OCI-LY7 (cell line): Measurements from ENCODE around the gene MIB2. TPM values are rescaled to one million over a fixed set of nuclear protein-coding genes. Genes with fewer than 3 reads are reported as not detected.

Source experiments
- BruUV-seq: library from RNA; stranded (reverse); fragments of 400-500 nt; replicated peaks from 2 replicates; lab custom pipeline; 2021; lab: Mats Ljungman, UMichigan
- CTCF ChIA-PET: fragments of 300-600 bp; sonication (Branson Sonifier 250); formaldehyde crosslinking; loops from one replicate; lab custom pipeline; 2022; ENCODE audit warnings: antibody characterized with exemption; ENCODE audit not compliant: unreplicated experiment; lab: Charles Lee
- POLR2A ChIA-PET: fragments of 300-600 bp; sonication (Branson Sonifier 250); formaldehyde crosslinking; loops from one replicate; lab custom pipeline; 2022; ENCODE audit warnings: antibody characterized with exemption; lab: Charles Lee
- DNase-seq: peaks from one replicate; pipeline ENCODE4 v3.0.0-alpha.2; 2015; ENCODE audit warnings: low spot score
- H2AFZ ChIP-seq: fragments of 200-600 bp; sonication (generic), shearing (Covaris generic); 2 replicates; pipeline ENCODE4 v1.6.1; 2014; ENCODE audit warnings: mild to moderate bottlenecking, antibody characterized with exemption, low read length, moderate library complexity
- H3K27ac ChIP-seq: fragments of 200-600 bp; sonication (generic); 2 replicates; pipeline ENCODE4 v1.5.1; 2014; ENCODE audit warnings: mixed run types, low read depth, mild to moderate bottlenecking, moderate library complexity, low read length, inconsistent platforms; ENCODE audit not compliant: poor library complexity, severe bottlenecking
- H3K36me3 ChIP-seq: fragments of 200-600 bp; sonication (generic); 2 replicates; pipeline ENCODE4 v1.6.1; 2014; ENCODE audit warnings: mild to moderate bottlenecking, antibody characterized with exemption, low read length, moderate library complexity, mixed read lengths; ENCODE audit not compliant: insufficient read depth
- H3K4me1 ChIP-seq: fragments of 200-600 bp; sonication (generic); 2 replicates; pipeline ENCODE4 v1.5.1; 2014; ENCODE audit warnings: mild to moderate bottlenecking, low read length; ENCODE audit not compliant: insufficient read depth, poor library complexity, severe bottlenecking
- H3K4me2 ChIP-seq: fragments of 200-600 bp; sonication (generic); 2 replicates; pipeline ENCODE4 v1.6.1; 2014; ENCODE audit warnings: mild to moderate bottlenecking, low read length
- H3K4me3 ChIP-seq: fragments of 200-600 bp; sonication (generic); 2 replicates; pipeline ENCODE4 v1.5.1; 2014; ENCODE audit warnings: mild to moderate bottlenecking, low read depth, low read length; ENCODE audit not compliant: poor library complexity, severe bottlenecking
- H3K79me2 ChIP-seq: fragments of 200-600 bp; sonication (generic); 2 replicates; pipeline ENCODE4 v1.6.1; 2016; ENCODE audit warnings: low read depth, mild to moderate bottlenecking, low read length, moderate library complexity, mixed read lengths; ENCODE audit not compliant: insufficient read depth
- H3K9me2 ChIP-seq: fragments of 200-600 bp; sonication (generic); 2 replicates; pipeline ENCODE4 v1.6.1; 2016; ENCODE audit warnings: mild to moderate bottlenecking, low read length, mixed read lengths; ENCODE audit not compliant: insufficient read depth
- H3K9me3 ChIP-seq: fragments of 200-600 bp; sonication (generic); 2 replicates; pipeline ENCODE4 v1.6.1; 2014; ENCODE audit warnings: mild to moderate bottlenecking, mixed run types, low read length, mixed read lengths
- H4K20me1 ChIP-seq: fragments of 200-600 bp; sonication (generic); 2 replicates; pipeline ENCODE4 v1.6.1; 2014; ENCODE audit warnings: mild to moderate bottlenecking, antibody characterized with exemption, low read length, moderate library complexity, mixed read lengths; ENCODE audit not compliant: insufficient read depth
- EZH2phosphoT487 ChIP-seq: fragments of 200-600 bp; sonication (generic); IDR thresholded peaks from 2 replicates; pipeline ENCODE4 v1.6.1; 2018; ENCODE audit warnings: low read depth, borderline replicate concordance, mild to moderate bottlenecking, mixed run types, antibody characterized with exemption, low read length, moderate library complexity, mixed read lengths
- intact Hi-C: fragments of 100-400 bp; cut with micrococcal nuclease; formaldehyde crosslinking; loops from one replicate; pipeline ENCODE4 v1.10.0; 2022; ENCODE audit not compliant: unreplicated experiment
- total RNA-seq, 2 experiments: library from RNA; depleted of rRNA in 1 of 2; stranded (reverse); fragments of >200 nt in 1 of 2; shearing (Covaris generic) in 1 of 2; gene quantifications; 2 replicates each; pipeline ENCODE4 v1.2.3, GENCODE V29; 2014 to 2022
- TF ChIP-seq, protein P1 (sequence below): fragments of 200-600 bp; sonication (generic); conservative IDR thresholded peaks from 2 replicates; pipeline ENCODE4 v1.5.1; 2014; ENCODE audit warnings: mild to moderate bottlenecking, antibody characterized with exemption, low read length, moderate library complexity, mixed read lengths

MIB2 gene
- total RNA-seq, 2 experiments from 2014 or later, result 54.0 to 64.9 TPM

DNA sequence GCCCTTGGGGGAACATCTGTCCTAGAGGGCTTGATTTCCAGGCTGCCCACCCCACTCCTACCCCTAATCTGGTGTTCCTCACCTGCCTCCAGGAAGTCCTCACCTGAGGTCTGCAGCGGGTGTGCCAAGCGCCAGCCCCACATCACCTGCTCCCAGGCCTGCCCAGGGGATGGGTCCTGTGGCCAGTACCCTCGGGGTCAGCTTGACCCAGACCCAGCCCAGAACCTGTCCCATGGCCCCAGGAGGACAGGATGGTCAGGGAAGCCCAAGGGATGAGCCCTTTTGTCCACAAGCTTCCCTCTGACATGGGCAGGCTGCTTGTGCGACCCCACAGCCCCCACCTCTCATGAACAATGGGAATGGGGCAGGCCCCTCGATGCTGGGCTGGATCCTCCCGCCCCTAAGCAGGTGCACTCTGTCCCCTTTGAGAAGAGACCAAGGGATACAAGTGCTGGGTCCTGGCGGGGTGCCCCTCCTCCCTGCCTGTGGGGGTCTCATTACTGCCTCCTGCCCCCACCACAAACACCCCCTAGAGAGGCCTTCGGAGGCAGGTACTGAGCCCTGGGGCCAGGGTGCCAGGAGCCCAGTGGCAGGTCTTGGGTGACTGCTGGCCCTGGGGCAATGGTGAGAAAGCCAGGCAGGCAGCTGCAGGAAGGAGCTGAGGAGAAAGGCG is 3.2 kb downstream of the MIB2 start:
- Histone ChIP-seq H3K9me3 (no peaks in the 10 kb centered on the region), H3K36me3 (no peaks in the 10 kb centered on the region), H3K79me2 (peaks cover 14% of the 10 kb centered on the region; the same call in 1 of the 2 replicates), H3K4me3 (no peak overlapping the region), H3K4me1 (peaks cover 22% of the 10 kb centered on the region), H3K9me2 (no peaks in the 10 kb centered on the region), H3K4me2 (no peak overlapping the region), H4K20me1 (no peaks in the 10 kb centered on the region; the same call in 1 of the 2 replicates), H2AFZ (no peak overlapping the region), H3K27ac (no peak overlapping the region)
- CTCF ChIA-PET, result no interaction called here
- BruUV-seq, result no TSS peak
- TF ChIP-seq, protein P1, sequence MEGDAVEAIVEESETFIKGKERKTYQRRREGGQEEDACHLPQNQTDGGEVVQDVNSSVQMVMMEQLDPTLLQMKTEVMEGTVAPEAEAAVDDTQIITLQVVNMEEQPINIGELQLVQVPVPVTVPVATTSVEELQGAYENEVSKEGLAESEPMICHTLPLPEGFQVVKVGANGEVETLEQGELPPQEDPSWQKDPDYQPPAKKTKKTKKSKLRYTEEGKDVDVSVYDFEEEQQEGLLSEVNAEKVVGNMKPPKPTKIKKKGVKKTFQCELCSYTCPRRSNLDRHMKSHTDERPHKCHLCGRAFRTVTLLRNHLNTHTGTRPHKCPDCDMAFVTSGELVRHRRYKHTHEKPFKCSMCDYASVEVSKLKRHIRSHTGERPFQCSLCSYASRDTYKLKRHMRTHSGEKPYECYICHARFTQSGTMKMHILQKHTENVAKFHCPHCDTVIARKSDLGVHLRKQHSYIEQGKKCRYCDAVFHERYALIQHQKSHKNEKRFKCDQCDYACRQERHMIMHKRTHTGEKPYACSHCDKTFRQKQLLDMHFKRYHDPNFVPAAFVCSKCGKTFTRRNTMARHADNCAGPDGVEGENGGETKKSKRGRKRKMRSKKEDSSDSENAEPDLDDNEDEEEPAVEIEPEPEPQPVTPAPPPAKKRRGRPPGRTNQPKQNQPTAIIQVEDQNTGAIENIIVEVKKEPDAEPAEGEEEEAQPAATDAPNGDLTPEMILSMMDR, result no peak
- no peak for TF ChIP-seq EZH2phosphoT487
- POLR2A ChIA-PET, result no interaction called here
- no peak for DNase-seq
- intact Hi-C loops, result loop anchor here (5.0 kb wide), 1 partner anchor 46 kb away; the partner anchor contains the start of gene SSU72

DNA sequence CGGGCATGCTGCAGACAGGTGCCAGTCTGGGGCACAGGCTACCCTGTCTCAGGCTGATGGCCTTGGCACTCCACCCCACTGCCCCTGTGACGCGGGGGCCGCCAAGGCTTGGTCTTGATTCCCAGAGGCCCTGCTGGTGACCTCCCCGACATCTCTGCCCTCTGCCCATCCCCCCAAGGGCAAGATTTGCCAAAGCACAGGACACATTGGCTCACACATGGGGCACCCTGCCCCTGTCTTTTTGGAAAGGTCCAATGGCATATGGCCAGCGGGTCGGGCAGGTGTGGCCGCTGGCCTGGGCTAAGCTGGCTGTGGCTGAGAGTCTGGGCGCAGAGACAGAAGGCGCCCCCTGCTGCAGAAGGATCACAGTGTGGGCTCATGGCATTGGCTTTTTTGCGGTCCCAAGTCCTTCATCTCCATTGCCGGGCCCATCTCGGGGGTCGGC is 4.6 kb downstream of the MIB2 start:
- Histone ChIP-seq H3K27ac (no peak overlapping the region), H4K20me1 (no peaks in the 10 kb centered on the region; the same call in 1 of the 2 replicates), H3K9me3 (no peaks in the 10 kb centered on the region), H3K4me2 (no peak overlapping the region), H3K36me3 (no peaks in the 10 kb centered on the region), H3K4me1 (peaks cover 11% of the 10 kb centered on the region), H3K4me3 (no peak overlapping the region), H2AFZ (no peak overlapping the region), H3K79me2 (peaks cover under 1% of the 10 kb centered on the region; the same call in 1 of the 2 replicates), H3K9me2 (no peaks in the 10 kb centered on the region)
- intact Hi-C loops, result loop anchor here (5.0 kb wide), 1 partner anchor 48 kb away; the partner anchor contains the start of gene SSU72
- TF ChIP-seq, protein P1, result peak; percentile 71
- TF ChIP-seq EZH2phosphoT487, result no peak
- POLR2A ChIA-PET, result no interaction called here
- no TSS peak for BruUV-seq
- CTCF ChIA-PET, result no interaction called here
- peak; percentile 27 for DNase-seq

DNA sequence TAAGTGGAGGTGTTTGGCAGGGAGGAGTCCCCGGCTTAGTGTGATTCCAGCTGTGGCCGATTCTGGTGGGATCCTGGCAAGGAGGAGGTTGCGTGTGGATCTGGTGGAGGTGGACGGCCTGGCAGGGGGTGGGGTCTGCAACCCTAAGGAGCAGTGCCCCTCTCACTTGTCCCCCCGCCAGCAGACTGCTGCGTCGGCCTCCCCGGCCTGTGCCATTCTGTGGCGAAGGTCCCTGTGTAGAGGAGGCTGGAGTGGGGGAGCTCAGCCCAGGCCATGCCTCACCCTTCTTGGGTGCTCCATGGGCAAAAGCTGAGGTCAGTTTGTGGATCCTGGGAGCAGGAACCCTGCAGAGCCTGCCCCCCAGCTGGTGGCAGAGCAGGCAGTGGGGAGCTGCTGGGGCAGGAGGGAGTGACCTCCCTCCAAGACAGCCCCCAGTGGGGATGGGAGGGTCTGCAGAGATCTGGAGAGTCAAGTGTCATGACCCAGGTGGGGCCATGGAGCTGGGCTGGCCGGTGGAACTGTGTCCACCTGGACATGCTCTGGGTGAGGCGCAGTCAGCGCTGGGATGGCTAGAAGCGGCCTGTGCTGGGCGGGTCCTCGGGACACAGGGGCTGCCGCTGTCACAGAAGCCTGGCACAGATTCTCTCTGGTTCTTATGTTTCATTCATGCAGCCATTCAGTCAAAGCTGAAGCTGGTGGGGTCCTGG is 5.3 kb downstream of the MIB2 start:
- no peaks in the 10 kb centered on the region for H3K79me2 ChIP-seq
- peaks cover 11% of the 10 kb centered on the region for H3K4me1 ChIP-seq
- ChIA-PET CTCF (no interaction called here), POLR2A (no interaction called here)
- intact Hi-C loops, result no loop called here
- no peak overlapping the region for H3K4me2 ChIP-seq
- H2AFZ ChIP-seq, result no peak overlapping the region
- DNase-seq, result no peak
- no peak overlapping the region for H3K4me3 ChIP-seq
- no peaks in the 10 kb centered on the region for H3K36me3 ChIP-seq
- no TSS peak for BruUV-seq
- no peak overlapping the region for H3K27ac ChIP-seq
- TF ChIP-seq, protein P1, result no peak
- no peak for TF ChIP-seq EZH2phosphoT487
- no peaks in the 10 kb centered on the region for H3K9me2 ChIP-seq
- no peaks in the 10 kb centered on the region for H3K9me3 ChIP-seq
- no peaks in the 10 kb centered on the region; the same call in 1 of the 2 replicates for H4K20me1 ChIP-seq
